Activated T-cell treated with anti-CD3 and anti-CD28 coated beads for 4 hours (primary cell): ENCODE results near the gene ZBTB7B.
A peak's percentile ranks its signal among the peaks of the same experiment; 100 is the strongest.

Source experiments
- DNase-seq: peaks from one replicate; pipeline ENCODE4 v3.0.0-alpha.2; 2020

ZBTB7B gene

GRCh38 chr1:155002464-155003226 is at the start of gene ZBTB7B:
Gene ZBTB7B, plus strand, starts transcription at chr1:155002802. Its CDS starts 11,859 bp downstream, at chr1:155014661.
- no peak for DNase-seq

GRCh38 chr1:154953611-154954038 is 49.0 kb upstream of the ZBTB7B start:
- no peak for DNase-seq

GRCh38 chr1:154954541-154954940 is 48.1 kb upstream of the ZBTB7B start:
- no peak for DNase-seq

- peak; percentile 55 for DNase-seq
Measured at GRCh38 chr1:154955039-154955717, 47.4 kb upstream of the ZBTB7B start.

- DNase-seq: peak; percentile 77
Measured at GRCh38 chr1:154955718-154956543, 46.7 kb upstream of the ZBTB7B start, which contains the start of gene PBXIP1. Gene PBXIP1, minus strand, starts transcription at chr1:154956099. Its CDS starts 2,378 bp downstream, at chr1:154953721.

GRCh38 chr1:154956544-154956941 is 46.1 kb upstream of the ZBTB7B start:
- DNase-seq: no peak

- DNase-seq: no peak
Measured at GRCh38 chr1:154957091-154957657, 45.4 kb upstream of the ZBTB7B start.

- no peak for DNase-seq
Measured at GRCh38 chr1:154958036-154958435, 44.6 kb upstream of the ZBTB7B start.

GRCh38 chr1:154958681-154959425 is 43.7 kb upstream of the ZBTB7B start:
- DNase-seq: no peak

- DNase-seq: no peak
Measured at GRCh38 chr1:154959426-154959780, 43.2 kb upstream of the ZBTB7B start.

GRCh38 chr1:154960446-154961136 is 42.0 kb upstream of the ZBTB7B start:
- DNase-seq: no peak

GRCh38 chr1:154961207-154962155 is 41.1 kb upstream of the ZBTB7B start, which contains the start of gene PYGO2:
Gene PYGO2, minus strand, starts transcription at chr1:154961782. Its CDS starts 206 bp downstream, at chr1:154961576.
- DNase-seq: peak; percentile 61

GRCh38 chr1:154962156-154962749 is 40.3 kb upstream of the ZBTB7B start:
- DNase-seq: no peak

- no peak for DNase-seq
Measured at GRCh38 chr1:154962795-154963330, 39.7 kb upstream of the ZBTB7B start.

- DNase-seq: no peak
Measured at GRCh38 chr1:154963643-154964042, 39.0 kb upstream of the ZBTB7B start.

- no peak for DNase-seq
Measured at GRCh38 chr1:154964359-154964758, 38.2 kb upstream of the ZBTB7B start.

GRCh38 chr1:154966111-154966510 is 36.5 kb upstream of the ZBTB7B start:
- no peak for DNase-seq

GRCh38 chr1:154967331-154967950 is 35.2 kb upstream of the ZBTB7B start:
- DNase-seq: no peak

- no peak for DNase-seq
Measured at GRCh38 chr1:154968731-154969130, 33.9 kb upstream of the ZBTB7B start.
